Loucy (cell line): ENCODE results near the gene AMHR2.

Experiments
- EZH2phosphoT487 ChIP-seq: fragments of 200-600 bp; IDR thresholded peaks from 2 replicates; pipeline ENCODE4 v1.6.1; 2018; ENCODE audit warnings: antibody characterized with exemption, mild to moderate bottlenecking, moderate library complexity, borderline replicate concordance
- TF ChIP-seq, protein P1 (sequence below): fragments of 200-600 bp; sonication (generic); conservative IDR thresholded peaks from 2 replicates; pipeline ENCODE4 v1.5.1; 2014; ENCODE audit warnings: mild to moderate bottlenecking, antibody characterized with exemption, low read length

DNA sequence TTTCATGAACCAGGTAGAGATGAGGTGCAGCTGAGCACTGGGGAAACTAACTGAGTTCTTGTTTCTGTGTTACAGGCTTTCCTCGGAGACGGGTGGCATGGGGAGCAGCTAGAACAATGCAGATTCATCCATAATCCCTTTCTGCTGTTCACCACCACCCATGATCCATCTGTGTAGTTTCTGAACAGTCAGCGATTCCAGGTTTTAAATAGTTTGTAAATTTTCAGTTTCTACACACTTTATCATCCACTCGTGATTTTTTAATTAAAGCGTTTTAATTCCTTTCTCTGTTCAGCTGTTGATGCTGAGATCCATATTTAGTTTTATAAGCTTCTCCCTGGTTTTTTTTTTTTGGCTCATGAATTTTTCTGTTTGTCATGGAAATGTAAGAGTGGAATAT is 55.7 kb downstream of the AMHR2 start:
- TF ChIP-seq, protein P1, sequence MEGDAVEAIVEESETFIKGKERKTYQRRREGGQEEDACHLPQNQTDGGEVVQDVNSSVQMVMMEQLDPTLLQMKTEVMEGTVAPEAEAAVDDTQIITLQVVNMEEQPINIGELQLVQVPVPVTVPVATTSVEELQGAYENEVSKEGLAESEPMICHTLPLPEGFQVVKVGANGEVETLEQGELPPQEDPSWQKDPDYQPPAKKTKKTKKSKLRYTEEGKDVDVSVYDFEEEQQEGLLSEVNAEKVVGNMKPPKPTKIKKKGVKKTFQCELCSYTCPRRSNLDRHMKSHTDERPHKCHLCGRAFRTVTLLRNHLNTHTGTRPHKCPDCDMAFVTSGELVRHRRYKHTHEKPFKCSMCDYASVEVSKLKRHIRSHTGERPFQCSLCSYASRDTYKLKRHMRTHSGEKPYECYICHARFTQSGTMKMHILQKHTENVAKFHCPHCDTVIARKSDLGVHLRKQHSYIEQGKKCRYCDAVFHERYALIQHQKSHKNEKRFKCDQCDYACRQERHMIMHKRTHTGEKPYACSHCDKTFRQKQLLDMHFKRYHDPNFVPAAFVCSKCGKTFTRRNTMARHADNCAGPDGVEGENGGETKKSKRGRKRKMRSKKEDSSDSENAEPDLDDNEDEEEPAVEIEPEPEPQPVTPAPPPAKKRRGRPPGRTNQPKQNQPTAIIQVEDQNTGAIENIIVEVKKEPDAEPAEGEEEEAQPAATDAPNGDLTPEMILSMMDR: no peak
- no peak for TF ChIP-seq EZH2phosphoT487
